Measurements from ENCODE around the gene HSD3B2.

Gene HSD3B2

GRCh38 chr1:119410961-119411360 is 4.0 kb upstream of the HSD3B2 start:
- Histone ChIP-seq H3K27ac (no peak overlapping the region), H3K9me3 (ENCODE audit: low read depth, low read length) (no peaks in the 10 kb centered on the region), H3K9ac (ENCODE audit: insufficient read length) (no peak overlapping the region), H3K4me3 (no peak overlapping the region), H3K36me3 (ENCODE audit: insufficient read depth, low read length) (no peaks in the 10 kb centered on the region)
- no peak for DNase-seq (ENCODE audit: low read depth, low spot score)
- no peak for TF ChIP-seq POLR2AphosphoS5 (IDR thresholded peaks at IDR 0.05; ENCODE audit: borderline replicate concordance, low read depth, low read length)
- TF ChIP-seq EZH2 (IDR thresholded peaks at IDR 0.05) = no peak
- no peak for TF ChIP-seq FOXP2 (optimal IDR thresholded peaks at IDR 0.05; ENCODE audit: control extremely low read depth, extremely low read length, insufficient read depth)

GRCh38 chr1:119416006-119416640 is 1.2 kb downstream of the HSD3B2 start:
- no peak for DNase-seq (ENCODE audit: low read depth, low spot score)
- Histone ChIP-seq H3K27ac (no peak overlapping the region), H3K9ac (ENCODE audit: insufficient read length) (no peak overlapping the region), H3K9me3 (ENCODE audit: low read depth, low read length) (no peaks in the 10 kb centered on the region), H3K36me3 (ENCODE audit: insufficient read depth, low read length) (no peaks in the 10 kb centered on the region), H3K4me3 (no peak overlapping the region)
- TF ChIP-seq EZH2 (IDR thresholded peaks at IDR 0.05) = no peak
- no peak for TF ChIP-seq POLR2AphosphoS5 (IDR thresholded peaks at IDR 0.05; ENCODE audit: borderline replicate concordance, low read depth, low read length)
- TF ChIP-seq FOXP2 (optimal IDR thresholded peaks at IDR 0.05; ENCODE audit: control extremely low read depth, extremely low read length, insufficient read depth) = no peak

GRCh38 chr1:119419109-119419508 is 4.2 kb downstream of the HSD3B2 start:
- TF ChIP-seq POLR2AphosphoS5 (IDR thresholded peaks at IDR 0.05; ENCODE audit: borderline replicate concordance, low read depth, low read length) = no peak
- no peak for TF ChIP-seq EZH2 (IDR thresholded peaks at IDR 0.05)
- TF ChIP-seq FOXP2 (optimal IDR thresholded peaks at IDR 0.05; ENCODE audit: control extremely low read depth, extremely low read length, insufficient read depth) = no peak
- Histone ChIP-seq H3K9ac (ENCODE audit: insufficient read length) (no peak overlapping the region), H3K9me3 (ENCODE audit: low read depth, low read length) (no peaks in the 10 kb centered on the region), H3K27ac (no peak overlapping the region), H3K36me3 (ENCODE audit: insufficient read depth, low read length) (no peaks in the 10 kb centered on the region), H3K4me3 (no peak overlapping the region)
- no peak for DNase-seq (ENCODE audit: low read depth, low spot score)

GRCh38 chr1:119420638-119421037 is 5.7 kb downstream of the HSD3B2 start:
- DNase-seq (ENCODE audit: low read depth, low spot score) = no peak
- TF ChIP-seq EZH2 (IDR thresholded peaks at IDR 0.05) (no peak), POLR2AphosphoS5 (IDR thresholded peaks at IDR 0.05; ENCODE audit: borderline replicate concordance, low read depth, low read length) (no peak)
- Histone ChIP-seq H3K27ac (no peak overlapping the region), H3K9me3 (ENCODE audit: low read depth, low read length) (no peaks in the 10 kb centered on the region), H3K4me3 (no peak overlapping the region), H3K36me3 (ENCODE audit: insufficient read depth, low read length) (no peaks in the 10 kb centered on the region), H3K9ac (ENCODE audit: insufficient read length) (no peak overlapping the region)

- Histone ChIP-seq H3K36me3 (ENCODE audit: insufficient read depth, low read length) (no peaks in the 10 kb centered on the region), H3K9ac (ENCODE audit: insufficient read length) (no peak overlapping the region), H3K9me3 (ENCODE audit: low read depth, low read length) (no peaks in the 10 kb centered on the region), H3K27ac (no peak overlapping the region), H3K4me3 (no peak overlapping the region)
- no peak for DNase-seq (ENCODE audit: low read depth, low spot score)
- TF ChIP-seq EZH2 (IDR thresholded peaks at IDR 0.05) (no peak), FOXP2 (optimal IDR thresholded peaks at IDR 0.05; ENCODE audit: control extremely low read depth, extremely low read length, insufficient read depth) (no peak), POLR2AphosphoS5 (IDR thresholded peaks at IDR 0.05; ENCODE audit: borderline replicate concordance, low read depth, low read length) (no peak)
Measured at GRCh38 chr1:119422631-119423030, 7.7 kb downstream of the HSD3B2 start.

GRCh38 chr1:119428991-119429390 is 14.0 kb downstream of the HSD3B2 start:
- Histone ChIP-seq H3K9me3 (ENCODE audit: low read depth, low read length) (no peaks in the 10 kb centered on the region), H3K9ac (ENCODE audit: insufficient read length) (no peak overlapping the region), H3K4me3 (no peak overlapping the region), H3K36me3 (ENCODE audit: insufficient read depth, low read length) (no peaks in the 10 kb centered on the region), H3K27ac (no peak overlapping the region)
- no peak for DNase-seq (ENCODE audit: low read depth, low spot score)
- TF ChIP-seq POLR2AphosphoS5 (IDR thresholded peaks at IDR 0.05; ENCODE audit: borderline replicate concordance, low read depth, low read length) (no peak), EZH2 (IDR thresholded peaks at IDR 0.05) (no peak), FOXP2 (optimal IDR thresholded peaks at IDR 0.05; ENCODE audit: control extremely low read depth, extremely low read length, insufficient read depth) (no peak)

- DNase-seq (ENCODE audit: low read depth, low spot score) = no peak
- no peaks in the 10 kb centered on the region for H3K9me3 ChIP-seq (ENCODE audit: low read depth, low read length)
- no peaks in the 10 kb centered on the region for H3K36me3 ChIP-seq (ENCODE audit: insufficient read depth, low read length)
- H3K27ac ChIP-seq = no peak overlapping the region
- no peak overlapping the region for H3K9ac ChIP-seq (ENCODE audit: insufficient read length)
- no peak for TF ChIP-seq FOXP2 (optimal IDR thresholded peaks at IDR 0.05; ENCODE audit: control extremely low read depth, extremely low read length, insufficient read depth)
- TF ChIP-seq POLR2AphosphoS5 (IDR thresholded peaks at IDR 0.05; ENCODE audit: borderline replicate concordance, low read depth, low read length) = no peak
- TF ChIP-seq EZH2 (IDR thresholded peaks at IDR 0.05) = no peak
- no peak overlapping the region for H3K4me3 ChIP-seq
Measured at GRCh38 chr1:119429687-119430086, 14.7 kb downstream of the HSD3B2 start.

GRCh38 chr1:119430486-119430885 is 15.5 kb downstream of the HSD3B2 start:
- no peak overlapping the region for H3K9ac ChIP-seq (ENCODE audit: insufficient read length)
- H3K27ac ChIP-seq = no peak overlapping the region
- no peaks in the 10 kb centered on the region for H3K9me3 ChIP-seq (ENCODE audit: low read depth, low read length)
- TF ChIP-seq EZH2 (IDR thresholded peaks at IDR 0.05) (no peak), POLR2AphosphoS5 (IDR thresholded peaks at IDR 0.05; ENCODE audit: borderline replicate concordance, low read depth, low read length) (no peak), FOXP2 (optimal IDR thresholded peaks at IDR 0.05; ENCODE audit: control extremely low read depth, extremely low read length, insufficient read depth) (no peak)
- DNase-seq (ENCODE audit: low read depth, low spot score) = no peak
- H3K4me3 ChIP-seq = no peak overlapping the region
- no peaks in the 10 kb centered on the region for H3K36me3 ChIP-seq (ENCODE audit: insufficient read depth, low read length)

- DNase-seq (ENCODE audit: low read depth, low spot score) = no peak
- H3K9me3 ChIP-seq (ENCODE audit: low read depth, low read length) = no peaks in the 10 kb centered on the region
- H3K4me3 ChIP-seq = no peak overlapping the region
Measured at GRCh38 chr1:119431836-119432235, 16.9 kb downstream of the HSD3B2 start.

More at GRCh38 chr1:119431836-119432235, 16.9 kb downstream of the HSD3B2 start:
- H3K9ac ChIP-seq (ENCODE audit: insufficient read length) = no peak overlapping the region
- H3K27ac ChIP-seq = no peak overlapping the region
- TF ChIP-seq EZH2 (IDR thresholded peaks at IDR 0.05) = no peak
- H3K36me3 ChIP-seq (ENCODE audit: insufficient read depth, low read length) = no peaks in the 10 kb centered on the region

Data from SK-N-MC (cell line).